ENCODE data around the gene BAZ1B. TPM values are rescaled to one million over a fixed set of nuclear protein-coding genes. Genes with fewer than 3 reads are reported as not detected.

The BAZ1B gene
- total and polyA plus RNA-seq, 8 donors = 8.9 to 210 (median 46.5) TPM

GRCh38 chr7:73466112-73466511, 56.0 kb downstream of the BAZ1B start:
- Histone ChIP-seq H3K9me3 (no peaks in the 10 kb centered on the region), H3K4me1 (no peaks in the 10 kb centered on the region), H3K4me3 (no peak overlapping the region), H3K27me3 (no peaks in the 10 kb centered on the region), H3K36me3 (peaks cover 82 to 98% (median 98%) of the 10 kb centered on the region in 4 donors), H3K27ac (no peak overlapping the region)
- WGBS, 5 donors = 67 to 97% (median 93%) methylated on average over 1 of the region's 1 CpG
- DNase-seq = no peak
- TF ChIP-seq EP300 (IDR thresholded peaks at IDR 0.05) (no peak), CTCF (IDR thresholded peaks at IDR 0.05) (no peak), POLR2A (IDR thresholded peaks at IDR 0.05) (no peak), POLR2AphosphoS5 (IDR thresholded peaks at IDR 0.05) (no peak)
- intact Hi-C loops (cut with DNase I; ENCODE audit: low total_unique reads) = no loop called here

- intact Hi-C loops (cut with DNase I; ENCODE audit: low total_unique reads) = no loop called here
- no peaks in the 10 kb centered on the region for H3K27me3 ChIP-seq
- H3K27ac ChIP-seq = no peak overlapping the region
- no peak for DNase-seq
- H3K4me1 ChIP-seq = no peaks in the 10 kb centered on the region
- 94 to 97% (median 97%) methylated on average over 7 of the region's 7 CpGs for WGBS, 5 donors
- H3K36me3 ChIP-seq = peaks cover 87 to 100% (median 100%) of the 10 kb centered on the region in 4 donors
- H3K4me3 ChIP-seq = no peak overlapping the region
- H3K9me3 ChIP-seq = no peaks in the 10 kb centered on the region
- TF ChIP-seq EP300 (IDR thresholded peaks at IDR 0.05) (no peak), POLR2A (IDR thresholded peaks at IDR 0.05) (no peak), POLR2AphosphoS5 (IDR thresholded peaks at IDR 0.05) (no peak), CTCF (IDR thresholded peaks at IDR 0.05) (no peak)
Measured at GRCh38 chr7:73463966-73464365, 58.1 kb downstream of the BAZ1B start.

- intact Hi-C loops (cut with DNase I; ENCODE audit: low total_unique reads) = no loop called here
- Histone ChIP-seq H3K27me3 (no peaks in the 10 kb centered on the region), H3K4me3 (no peak overlapping the region), H3K9me3 (no peaks in the 10 kb centered on the region), H3K27ac (no peak overlapping the region), H3K4me1 (no peaks in the 10 kb centered on the region), H3K36me3 (peaks cover 86 to 100% (median 100%) of the 10 kb centered on the region in 4 donors)
- WGBS, 5 donors = 94 to 100% (median 97%) methylated on average over 3 of the region's 3 CpGs
- DNase-seq = no peak
- no peak for TF ChIP-seq POLR2A (IDR thresholded peaks at IDR 0.05)
- TF ChIP-seq POLR2AphosphoS5 (IDR thresholded peaks at IDR 0.05) = no peak
- no peak for TF ChIP-seq CTCF (IDR thresholded peaks at IDR 0.05)
- TF ChIP-seq EP300 (IDR thresholded peaks at IDR 0.05) = no peak
Measured at GRCh38 chr7:73463260-73463659, 58.8 kb downstream of the BAZ1B start.

GRCh38 chr7:73461782-73462285, 60.3 kb downstream of the BAZ1B start:
- H3K27ac ChIP-seq = no peak overlapping the region
- H3K27me3 ChIP-seq = no peaks in the 10 kb centered on the region
- no peak overlapping the region for H3K4me3 ChIP-seq
- WGBS, 5 donors = 94 to 96% (median 95%) methylated on average over 3 of the region's 3 CpGs
- peaks cover 88 to 100% (median 100%) of the 10 kb centered on the region in 4 donors for H3K36me3 ChIP-seq
- TF ChIP-seq POLR2AphosphoS5 (IDR thresholded peaks at IDR 0.05) (no peak), EP300 (IDR thresholded peaks at IDR 0.05) (no peak), POLR2A (IDR thresholded peaks at IDR 0.05) (no peak), CTCF (IDR thresholded peaks at IDR 0.05) (no peak)
- intact Hi-C loops (cut with DNase I; ENCODE audit: low total_unique reads) = no loop called here
- H3K4me1 ChIP-seq = no peaks in the 10 kb centered on the region
- DNase-seq = no peak
- no peaks in the 10 kb centered on the region for H3K9me3 ChIP-seq

Data from stomach (tissue), 9 donors.